Measurements from ENCODE around the gene SLC7A14. TPM values are rescaled to one million over a fixed set of nuclear protein-coding genes. Genes with fewer than 3 reads are reported as not detected.

The SLC7A14 gene
- total RNA-seq, 2 experiments from 2014 or later: not detected

GRCh38 chr3:170511371-170511770 lies 74.5 kb downstream of the SLC7A14 start:
- TF ChIP-seq CTCF (conservative IDR thresholded peaks at IDR 0.05; ENCODE audit: low read length) (no peak), EZH2phosphoT487 (IDR thresholded peaks at IDR 0.05; ENCODE audit: borderline replicate concordance, low read depth, low read length) (no peak)
- no peaks in the 10 kb centered on the region for H3K9me3 ChIP-seq (ENCODE audit: low read length)
- intact Hi-C loops (cut with micrococcal nuclease; ENCODE audit: unreplicated experiment): no loop called here
- ChIA-PET CTCF (ENCODE audit: unreplicated experiment) (no interaction called here), POLR2A (no interaction called here)
- H3K4me2 ChIP-seq (ENCODE audit: low read length): no peak overlapping the region
- no peaks in the 10 kb centered on the region for H4K20me1 ChIP-seq (ENCODE audit: insufficient read depth, low read length)
- no peaks in the 10 kb centered on the region for H3K9me2 ChIP-seq (ENCODE audit: insufficient read depth, low read length)
- H3K4me1 ChIP-seq (ENCODE audit: insufficient read depth, low read length, poor library complexity, severe bottlenecking): no peaks in the 10 kb centered on the region
- H2AFZ ChIP-seq (ENCODE audit: low read length): no peak overlapping the region
- no TSS peak for BruUV-seq (replicated peaks)
- no peaks in the 10 kb centered on the region for H3K79me2 ChIP-seq (ENCODE audit: insufficient read depth, low read depth, low read length)
- H3K4me3 ChIP-seq (ENCODE audit: low read depth, low read length, poor library complexity, severe bottlenecking): no peak overlapping the region
- no peak for DNase-seq (ENCODE audit: low spot score)
- H3K36me3 ChIP-seq (ENCODE audit: insufficient read depth, low read length): no peaks in the 10 kb centered on the region
- H3K27ac ChIP-seq (ENCODE audit: low read depth, low read length, poor library complexity, severe bottlenecking): no peak overlapping the region

- no peak overlapping the region for H2AFZ ChIP-seq (ENCODE audit: low read length)
- CTCF ChIA-PET (ENCODE audit: unreplicated experiment): no interaction called here
- no peaks in the 10 kb centered on the region for H3K36me3 ChIP-seq (ENCODE audit: insufficient read depth, low read length)
- POLR2A ChIA-PET: no interaction called here
- no peaks in the 10 kb centered on the region for H3K79me2 ChIP-seq (ENCODE audit: insufficient read depth, low read depth, low read length)
- TF ChIP-seq CTCF (conservative IDR thresholded peaks at IDR 0.05; ENCODE audit: low read length): no peak
- TF ChIP-seq EZH2phosphoT487 (IDR thresholded peaks at IDR 0.05; ENCODE audit: borderline replicate concordance, low read depth, low read length): no peak
- H4K20me1 ChIP-seq (ENCODE audit: insufficient read depth, low read length): no peaks in the 10 kb centered on the region
- no peak overlapping the region for H3K4me2 ChIP-seq (ENCODE audit: low read length)
- H3K9me2 ChIP-seq (ENCODE audit: insufficient read depth, low read length): no peaks in the 10 kb centered on the region
- no peak overlapping the region for H3K4me3 ChIP-seq (ENCODE audit: low read depth, low read length, poor library complexity, severe bottlenecking)
- H3K27ac ChIP-seq (ENCODE audit: low read depth, low read length, poor library complexity, severe bottlenecking): no peak overlapping the region
- no TSS peak for BruUV-seq (replicated peaks)
- DNase-seq (ENCODE audit: low spot score): no peak
- intact Hi-C loops (cut with micrococcal nuclease; ENCODE audit: unreplicated experiment): no loop called here
- no peaks in the 10 kb centered on the region for H3K4me1 ChIP-seq (ENCODE audit: insufficient read depth, low read length, poor library complexity, severe bottlenecking)
- no peaks in the 10 kb centered on the region for H3K9me3 ChIP-seq (ENCODE audit: low read length)
Observed at GRCh38 chr3:170508839-170509238, 77.0 kb downstream of the SLC7A14 start.

DNA sequence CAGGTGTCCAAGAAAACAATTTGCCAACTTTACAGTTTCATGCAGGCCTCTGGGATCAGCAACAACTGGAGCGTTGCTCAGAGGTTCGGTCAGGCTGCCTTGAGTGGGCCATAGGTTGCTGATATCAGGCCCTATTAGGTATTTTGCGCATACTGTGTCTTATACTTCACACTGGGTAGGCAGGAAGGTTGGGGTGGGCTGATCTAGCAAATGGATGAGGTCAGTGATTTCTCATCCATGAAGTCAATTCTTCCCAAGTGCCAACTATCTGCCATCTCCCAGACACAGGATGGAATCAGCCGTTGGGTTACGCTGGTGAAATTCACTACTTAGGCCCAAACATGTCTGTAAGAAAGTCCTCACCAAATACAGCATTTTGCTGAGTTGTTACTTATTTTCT lies 77.6 kb downstream of the SLC7A14 start:
- TF ChIP-seq CTCF (conservative IDR thresholded peaks at IDR 0.05; ENCODE audit: low read length) (no peak), EZH2phosphoT487 (IDR thresholded peaks at IDR 0.05; ENCODE audit: borderline replicate concordance, low read depth, low read length) (no peak)
- DNase-seq (ENCODE audit: low spot score): no peak
- no peak overlapping the region for H3K4me3 ChIP-seq (ENCODE audit: low read depth, low read length, poor library complexity, severe bottlenecking)
- no peaks in the 10 kb centered on the region for H3K4me1 ChIP-seq (ENCODE audit: insufficient read depth, low read length, poor library complexity, severe bottlenecking)
- no peak overlapping the region for H2AFZ ChIP-seq (ENCODE audit: low read length)
- no peaks in the 10 kb centered on the region for H3K9me2 ChIP-seq (ENCODE audit: insufficient read depth, low read length)
- H3K9me3 ChIP-seq (ENCODE audit: low read length): no peaks in the 10 kb centered on the region
- no TSS peak for BruUV-seq (replicated peaks)
- H3K27ac ChIP-seq (ENCODE audit: low read depth, low read length, poor library complexity, severe bottlenecking): no peak overlapping the region
- H3K4me2 ChIP-seq (ENCODE audit: low read length): no peak overlapping the region
- no peaks in the 10 kb centered on the region for H3K36me3 ChIP-seq (ENCODE audit: insufficient read depth, low read length)
- CTCF ChIA-PET (ENCODE audit: unreplicated experiment): no interaction called here
- H4K20me1 ChIP-seq (ENCODE audit: insufficient read depth, low read length): no peaks in the 10 kb centered on the region
- H3K79me2 ChIP-seq (ENCODE audit: insufficient read depth, low read depth, low read length): no peaks in the 10 kb centered on the region
- POLR2A ChIA-PET: no interaction called here
- intact Hi-C loops (cut with micrococcal nuclease; ENCODE audit: unreplicated experiment): no loop called here
